HG03520 (cell line): Measurements from ENCODE around the gene HAPSTR1.
"Not testable (repeated sequence)": the region's sequence is repeated elsewhere in the genome, so short reads cannot be mapped to it uniquely, and the experiment has no call there.

Experiments
- ATAC-seq: cut with Tn5 transposase; IDR thresholded peaks from one replicate; pipeline ENCODE4 v1.9.1; 2021; ENCODE audit warnings: mild to moderate bottlenecking, moderate library complexity; ENCODE audit not compliant: unreplicated experiment

Gene HAPSTR1

GRCh38 chr16:9070254-9070653 lies 21.2 kb upstream of the HAPSTR1 start:
- no peak for ATAC-seq

GRCh38 chr16:9071377-9071776 lies 20.1 kb upstream of the HAPSTR1 start:
- ATAC-seq, result no peak

- peak; percentile 48 for ATAC-seq
Observed at GRCh38 chr16:9072806-9073341, 18.6 kb upstream of the HAPSTR1 start.

- no peak for ATAC-seq
Observed at GRCh38 chr16:9075299-9076071, 16.0 kb upstream of the HAPSTR1 start.

- no peak for ATAC-seq
Observed at GRCh38 chr16:9077091-9077809, 14.2 kb upstream of the HAPSTR1 start.

- peak; percentile 55 for ATAC-seq
Observed at GRCh38 chr16:9078467-9079429, 12.7 kb upstream of the HAPSTR1 start.

GRCh38 chr16:9079430-9079812 lies 12.0 kb upstream of the HAPSTR1 start:
- ATAC-seq, result no peak

GRCh38 chr16:9081158-9081557 lies 10.3 kb upstream of the HAPSTR1 start:
- no peak for ATAC-seq

GRCh38 chr16:9081843-9082242 lies 9.6 kb upstream of the HAPSTR1 start:
- no peak for ATAC-seq

- ATAC-seq, result no peak
Observed at GRCh38 chr16:9082422-9082821, 9.0 kb upstream of the HAPSTR1 start.

GRCh38 chr16:9087733-9088132 lies 3.7 kb upstream of the HAPSTR1 start:
- ATAC-seq, result not testable (repeated sequence)

GRCh38 chr16:9088848-9089247 lies 2.6 kb upstream of the HAPSTR1 start:
- ATAC-seq, result no peak

- no peak for ATAC-seq
Observed at GRCh38 chr16:9089660-9090059, 1.8 kb upstream of the HAPSTR1 start.

GRCh38 chr16:9090101-9090959 lies 1.1 kb upstream of the HAPSTR1 start:
- no peak for ATAC-seq

- ATAC-seq, result peak; percentile 11
Observed at GRCh38 chr16:9091867-9092281, 430 bp downstream of the HAPSTR1 start.

GRCh38 chr16:9092282-9092977 lies 986 bp downstream of the HAPSTR1 start:
- ATAC-seq, result peak; percentile 5

GRCh38 chr16:9092978-9093344 lies 1.5 kb downstream of the HAPSTR1 start:
- ATAC-seq, result no peak

- no peak for ATAC-seq
Observed at GRCh38 chr16:9094011-9094846, 2.8 kb downstream of the HAPSTR1 start.

- no peak for ATAC-seq
Observed at GRCh38 chr16:9095171-9095570, 3.7 kb downstream of the HAPSTR1 start.
